ENCODE data around the gene SPSB4.

SPSB4 gene

GRCh38 chr3:141071681-141072260 lies 20.6 kb downstream of the SPSB4 start:
- ATAC-seq (ENCODE audit: low read depth) = no peak
- no peaks in the 10 kb centered on the region for H3K4me1 ChIP-seq (ENCODE audit: insufficient read depth, poor library complexity, severe bottlenecking)
- DNase-seq (ENCODE audit: low spot score) = no peak
- no peak for TF ChIP-seq CTCF (IDR thresholded peaks at IDR 0.05; ENCODE audit: poor library complexity, severe bottlenecking)
- no peaks in the 10 kb centered on the region for H3K9me3 ChIP-seq (ENCODE audit: severe bottlenecking)
- no peak overlapping the region for H3K27ac ChIP-seq (ENCODE audit: poor library complexity, severe bottlenecking)
- no peaks in the 10 kb centered on the region for H3K27me3 ChIP-seq (ENCODE audit: insufficient read depth, poor library complexity, severe bottlenecking)
- no peaks in the 10 kb centered on the region for H3K36me3 ChIP-seq (ENCODE audit: low read depth)
- no peak overlapping the region for H3K4me3 ChIP-seq (ENCODE audit: severe bottlenecking)

GRCh38 chr3:141072950-141073349 lies 21.8 kb downstream of the SPSB4 start:
- no peak overlapping the region for H3K4me3 ChIP-seq (ENCODE audit: severe bottlenecking)
- no peak for TF ChIP-seq CTCF (IDR thresholded peaks at IDR 0.05; ENCODE audit: poor library complexity, severe bottlenecking)
- no peaks in the 10 kb centered on the region for H3K4me1 ChIP-seq (ENCODE audit: insufficient read depth, poor library complexity, severe bottlenecking)

GRCh38 chr3:141073580-141073979 lies 22.4 kb downstream of the SPSB4 start:
- H3K4me3 ChIP-seq (ENCODE audit: severe bottlenecking) = no peak overlapping the region
- no peaks in the 10 kb centered on the region for H3K27me3 ChIP-seq (ENCODE audit: insufficient read depth, poor library complexity, severe bottlenecking)
- H3K9me3 ChIP-seq (ENCODE audit: severe bottlenecking) = no peaks in the 10 kb centered on the region
- no peak for TF ChIP-seq CTCF (IDR thresholded peaks at IDR 0.05; ENCODE audit: poor library complexity, severe bottlenecking)
- ATAC-seq (ENCODE audit: low read depth) (no peak), DNase-seq (ENCODE audit: low spot score) (no peak)
- no peaks in the 10 kb centered on the region for H3K4me1 ChIP-seq (ENCODE audit: insufficient read depth, poor library complexity, severe bottlenecking)
- H3K27ac ChIP-seq (ENCODE audit: poor library complexity, severe bottlenecking) = no peak overlapping the region
- no peaks in the 10 kb centered on the region for H3K36me3 ChIP-seq (ENCODE audit: low read depth)

More at GRCh38 chr3:141072950-141073349, 21.8 kb downstream of the SPSB4 start:
- Histone ChIP-seq H3K36me3 (ENCODE audit: low read depth) (no peaks in the 10 kb centered on the region), H3K9me3 (ENCODE audit: severe bottlenecking) (no peaks in the 10 kb centered on the region), H3K27me3 (ENCODE audit: insufficient read depth, poor library complexity, severe bottlenecking) (no peaks in the 10 kb centered on the region), H3K27ac (ENCODE audit: poor library complexity, severe bottlenecking) (no peak overlapping the region)
- DNase-seq (ENCODE audit: low spot score) = no peak
- no peak for ATAC-seq (ENCODE audit: low read depth)

GRCh38 chr3:141074529-141074928 lies 23.4 kb downstream of the SPSB4 start:
- H3K27ac ChIP-seq (ENCODE audit: poor library complexity, severe bottlenecking) = no peak overlapping the region
- H3K36me3 ChIP-seq (ENCODE audit: low read depth) = no peaks in the 10 kb centered on the region
- no peaks in the 10 kb centered on the region for H3K9me3 ChIP-seq (ENCODE audit: severe bottlenecking)
- ATAC-seq (ENCODE audit: low read depth) (no peak), DNase-seq (ENCODE audit: low spot score) (no peak)
- TF ChIP-seq CTCF (IDR thresholded peaks at IDR 0.05; ENCODE audit: poor library complexity, severe bottlenecking) = no peak
- no peaks in the 10 kb centered on the region for H3K4me1 ChIP-seq (ENCODE audit: insufficient read depth, poor library complexity, severe bottlenecking)
- H3K27me3 ChIP-seq (ENCODE audit: insufficient read depth, poor library complexity, severe bottlenecking) = no peaks in the 10 kb centered on the region
- no peak overlapping the region for H3K4me3 ChIP-seq (ENCODE audit: severe bottlenecking)

GRCh38 chr3:141076036-141076773 lies 25.1 kb downstream of the SPSB4 start:
- ATAC-seq (ENCODE audit: low read depth) (no peak), DNase-seq (ENCODE audit: low spot score) (no peak)
- TF ChIP-seq CTCF (IDR thresholded peaks at IDR 0.05; ENCODE audit: poor library complexity, severe bottlenecking) = no peak
- no peaks in the 10 kb centered on the region for H3K4me1 ChIP-seq (ENCODE audit: insufficient read depth, poor library complexity, severe bottlenecking)
- no peak overlapping the region for H3K27ac ChIP-seq (ENCODE audit: poor library complexity, severe bottlenecking)
- H3K27me3 ChIP-seq (ENCODE audit: insufficient read depth, poor library complexity, severe bottlenecking) = no peaks in the 10 kb centered on the region
- no peak overlapping the region for H3K4me3 ChIP-seq (ENCODE audit: severe bottlenecking)
- H3K9me3 ChIP-seq (ENCODE audit: severe bottlenecking) = no peaks in the 10 kb centered on the region
- H3K36me3 ChIP-seq (ENCODE audit: low read depth) = no peaks in the 10 kb centered on the region

Measured in RWPE2 (cell line).